Upper lobe of left lung (tissue), 6 donors: Measurements from ENCODE around the gene RIMBP2. TPM values are rescaled to one million over a fixed set of nuclear protein-coding genes. Genes with fewer than 3 reads are reported as not detected.

Experiments
- ATAC-seq, 2 donors: fragments of 200-7000 bp; cut with Tn5 transposase; one replicate each; pipeline ENCODE4 v1.9.1; 2022; ENCODE audit warnings: mild to moderate bottlenecking in 2 of 2, moderate library complexity in 2 of 2; ENCODE audit not compliant: low FRiP score in 2 of 2
- DNase-seq, 2 donors: peaks; one replicate each; pipeline ENCODE4 v3.0.0-alpha.2; 2019 to 2020
- H3K27ac ChIP-seq, 4 donors: fragments of 200-600 bp; sonication (generic); one replicate each; pipeline ENCODE4 v1.5.1; 2016 to 2019
- H3K27me3 ChIP-seq, 4 donors: fragments of 200-600 bp; sonication (generic); one replicate each; pipeline ENCODE4 v1.5.1; 2017 to 2019
- H3K36me3 ChIP-seq, 4 donors: fragments of 200-600 bp; sonication (generic); one replicate each; pipeline ENCODE4 v1.5.1; 2016 to 2019
- H3K4me1 ChIP-seq, 4 donors: fragments of 200-600 bp; sonication (generic); one replicate each; pipeline ENCODE4 v1.5.1; 2018 to 2019
- H3K4me3 ChIP-seq, 4 donors: fragments of 200-600 bp; sonication (generic); one replicate each; pipeline ENCODE4 v1.5.1; 2017 to 2019; ENCODE audit warnings: mild to moderate bottlenecking in 2 of 4, moderate library complexity in 1 of 4
- H3K9me3 ChIP-seq, 4 donors: fragments of 200-600 bp; sonication (generic); one replicate each; pipeline ENCODE4 v1.5.1; 2018 to 2019
- EP300 ChIP-seq, 4 donors: sonication (generic); formaldehyde crosslinking; IDR thresholded peaks; one replicate each; pipeline ENCODE4 v1.5.1; 2017; ENCODE audit warnings: antibody characterized with exemption in 4 of 4, control low read depth in 2 of 4
- POLR2A ChIP-seq, 4 donors: fragments of 450-650 bp; IDR thresholded peaks; one replicate each; pipeline ENCODE4 v1.5.1; 2016 to 2017; ENCODE audit warnings: antibody characterized with exemption in 4 of 4, mild to moderate bottlenecking in 2 of 4
- POLR2AphosphoS5 ChIP-seq, 2 donors: sonication (generic); formaldehyde crosslinking; IDR thresholded peaks; one replicate each; pipeline ENCODE4 v1.5.1; 2017; ENCODE audit warnings: antibody characterized with exemption in 2 of 2
- WGBS, 2 donors: methylation state at CpG; one replicate each; pipeline ENCODE4 v1.1.5; 2017 to 2018; 5-methylcytosine and 5-hydroxymethylcytosine counted together
- total RNA-seq, 6 donors: library from RNA; depleted of rRNA in 4 of 6; stranded (reverse); fragments of >200 nt in 4 of 6; gene quantifications; one replicate each; pipeline versions ENCODE4 v1.1.0 to v1.2.1, GENCODE V29; 2016 to 2021
- TF ChIP-seq, protein P1 (sequence below), 6 experiments: fragments of 450-650 bp in 4 of 6; fragments of 200-600 bp in 2 of 6; sonication (generic) in 2 of 6; IDR thresholded peaks; one replicate each; pipeline ENCODE4 v1.5.1; 2016 to 2019; ENCODE audit warnings: antibody characterized with exemption in 6 of 6
- donor health status: DM: no; HTN: no; CAD: no; lungs with moderate emphysema.
- donor health status: DM: no; HTN: yes; CAD: no; lungs with severe emphysema.

Gene RIMBP2
- total RNA-seq, 6 donors from 2014 or later: 0.23 to 3.9 (median 0.44) TPM; not detected in 1

DNA sequence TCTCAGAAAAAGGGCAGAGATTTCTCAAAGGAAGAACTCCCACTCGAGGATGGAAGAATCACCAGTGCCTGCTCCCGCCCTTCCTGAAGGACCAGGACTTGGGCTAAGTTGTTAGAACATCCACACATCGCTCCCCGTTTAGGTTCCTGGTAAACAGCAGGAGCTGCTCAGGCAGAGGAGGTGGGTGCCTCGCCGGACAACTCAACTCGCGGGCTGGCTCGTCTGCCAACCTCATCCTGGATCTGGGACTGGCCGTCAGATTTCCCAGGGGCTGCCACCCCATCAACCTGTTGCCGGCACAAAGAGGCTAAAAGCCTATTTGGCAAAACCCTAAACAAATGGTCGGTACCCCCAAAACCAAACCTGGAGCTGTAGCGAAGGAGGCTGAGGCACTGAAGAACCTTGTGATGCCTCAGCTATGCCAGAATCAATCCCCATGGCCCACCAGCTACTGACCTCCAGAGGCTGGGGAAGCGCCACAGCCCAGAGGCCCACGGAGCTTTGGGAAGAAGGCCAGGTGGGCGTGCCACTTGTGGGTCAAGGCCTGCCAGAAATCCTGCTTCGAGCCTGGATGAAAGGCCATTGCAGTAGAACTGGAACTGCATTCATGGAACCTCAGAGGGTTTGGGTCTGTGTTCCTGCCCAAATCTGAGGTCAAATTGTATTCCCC, 42.9 kb downstream of the RIMBP2 start:
- TF ChIP-seq POLR2A (IDR thresholded peaks at IDR 0.05): no peak
- TF ChIP-seq POLR2AphosphoS5 (IDR thresholded peaks at IDR 0.05): no peak
- no peak for TF ChIP-seq EP300 (IDR thresholded peaks at IDR 0.05)
- TF ChIP-seq, protein P1, sequence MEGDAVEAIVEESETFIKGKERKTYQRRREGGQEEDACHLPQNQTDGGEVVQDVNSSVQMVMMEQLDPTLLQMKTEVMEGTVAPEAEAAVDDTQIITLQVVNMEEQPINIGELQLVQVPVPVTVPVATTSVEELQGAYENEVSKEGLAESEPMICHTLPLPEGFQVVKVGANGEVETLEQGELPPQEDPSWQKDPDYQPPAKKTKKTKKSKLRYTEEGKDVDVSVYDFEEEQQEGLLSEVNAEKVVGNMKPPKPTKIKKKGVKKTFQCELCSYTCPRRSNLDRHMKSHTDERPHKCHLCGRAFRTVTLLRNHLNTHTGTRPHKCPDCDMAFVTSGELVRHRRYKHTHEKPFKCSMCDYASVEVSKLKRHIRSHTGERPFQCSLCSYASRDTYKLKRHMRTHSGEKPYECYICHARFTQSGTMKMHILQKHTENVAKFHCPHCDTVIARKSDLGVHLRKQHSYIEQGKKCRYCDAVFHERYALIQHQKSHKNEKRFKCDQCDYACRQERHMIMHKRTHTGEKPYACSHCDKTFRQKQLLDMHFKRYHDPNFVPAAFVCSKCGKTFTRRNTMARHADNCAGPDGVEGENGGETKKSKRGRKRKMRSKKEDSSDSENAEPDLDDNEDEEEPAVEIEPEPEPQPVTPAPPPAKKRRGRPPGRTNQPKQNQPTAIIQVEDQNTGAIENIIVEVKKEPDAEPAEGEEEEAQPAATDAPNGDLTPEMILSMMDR (IDR thresholded peaks at IDR 0.05): no peak
- no peaks in the 10 kb centered on the region for H3K4me1 ChIP-seq
- no peaks in the 10 kb centered on the region for H3K36me3 ChIP-seq
- H3K27ac ChIP-seq: no peak overlapping the region
- peak in 1 of 2 donors; percentile 32 for DNase-seq
- ATAC-seq: no peak
- H3K4me3 ChIP-seq: no peak overlapping the region
- WGBS, 2 donors: 75 to 76% methylated on average over 15 to 17 of the region's 17 CpGs
- H3K27me3 ChIP-seq: no peaks in the 10 kb centered on the region
- no peaks in the 10 kb centered on the region for H3K9me3 ChIP-seq

DNA sequence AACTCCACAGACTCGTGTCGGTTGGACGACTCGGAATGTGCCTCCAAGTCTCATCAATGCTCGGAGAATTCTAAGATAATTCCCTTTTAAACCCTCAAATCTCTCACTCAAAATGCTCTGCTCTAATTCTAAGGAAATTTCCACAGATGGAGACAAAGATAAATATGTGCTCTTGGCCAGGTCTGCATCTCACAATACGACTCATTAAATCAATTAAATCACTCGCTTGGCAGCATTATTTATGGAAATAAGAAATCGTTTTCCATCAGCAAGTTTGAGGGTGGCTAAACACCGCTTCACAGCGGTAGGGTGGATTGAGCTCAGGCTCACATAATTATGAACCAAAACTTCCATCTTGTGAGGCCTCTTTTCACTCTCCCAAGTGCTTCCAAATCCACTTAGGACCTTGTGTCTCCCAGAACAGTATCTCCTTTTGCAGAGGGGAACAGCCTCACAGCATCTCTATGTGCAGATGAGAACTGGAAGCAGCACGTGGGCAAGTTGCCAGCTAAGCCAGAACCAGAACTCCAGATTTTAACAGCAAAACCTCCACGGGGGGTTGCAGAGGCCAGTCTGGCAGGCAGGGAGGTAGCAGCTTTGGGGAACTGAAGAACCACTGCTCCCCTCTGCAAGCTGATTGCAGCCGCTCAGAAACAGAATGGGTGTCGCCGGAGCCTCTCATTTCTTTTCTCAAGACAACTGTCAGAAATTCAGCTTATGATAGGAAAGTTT, 43.8 kb downstream of the RIMBP2 start:
- whole genome bisulfite sequencing, 2 donors: 70 to 73% methylated on average over 15 of the region's 15 CpGs

DNA sequence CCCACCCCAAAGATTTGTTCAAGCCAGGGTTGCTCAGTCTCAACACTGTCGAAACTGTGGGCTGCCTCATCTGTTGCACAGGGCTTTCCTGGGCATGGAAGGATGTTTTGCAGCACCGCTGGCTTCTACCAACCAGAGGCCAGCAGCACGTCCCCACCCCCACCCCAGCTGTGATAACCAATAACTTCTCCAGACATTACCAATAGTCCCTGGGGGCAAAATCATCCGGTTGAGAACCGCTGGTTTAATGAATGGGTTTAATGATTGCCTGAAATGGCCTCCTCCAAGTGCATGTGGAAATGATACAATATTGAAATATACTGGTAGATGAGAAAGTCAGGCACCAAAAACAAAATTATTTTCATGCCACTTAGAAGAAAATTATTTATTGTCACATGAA, 44.5 kb downstream of the RIMBP2 start:
- Histone ChIP-seq H3K4me3 (no peak overlapping the region), H3K4me1 (no peaks in the 10 kb centered on the region), H3K9me3 (peaks cover 0 to 5% (median 0%) of the 10 kb centered on the region in 4 donors), H3K27me3 (no peaks in the 10 kb centered on the region), H3K27ac (no peak overlapping the region), H3K36me3 (no peaks in the 10 kb centered on the region)
- ATAC-seq: no peak
- WGBS, 2 donors: 75 to 88% methylated on average over 5 of the region's 5 CpGs
- DNase-seq: no peak
- TF ChIP-seq, protein P1 (IDR thresholded peaks at IDR 0.05): no peak
- TF ChIP-seq POLR2A (IDR thresholded peaks at IDR 0.05) (no peak), EP300 (IDR thresholded peaks at IDR 0.05) (no peak), POLR2AphosphoS5 (IDR thresholded peaks at IDR 0.05) (no peak)

More for the DNA sequence above, 43.8 kb downstream of the RIMBP2 start:
- Histone ChIP-seq H3K9me3 (peaks cover 0 to 5% (median 0%) of the 10 kb centered on the region in 4 donors), H3K4me1 (no peaks in the 10 kb centered on the region), H3K27ac (no peak overlapping the region), H3K4me3 (no peak overlapping the region), H3K36me3 (no peaks in the 10 kb centered on the region), H3K27me3 (no peaks in the 10 kb centered on the region)
- DNase-seq (no peak), ATAC-seq (no peak)
- no peak for TF ChIP-seq POLR2AphosphoS5 (IDR thresholded peaks at IDR 0.05)
- TF ChIP-seq EP300 (IDR thresholded peaks at IDR 0.05): no peak
- TF ChIP-seq POLR2A (IDR thresholded peaks at IDR 0.05): no peak

DNA sequence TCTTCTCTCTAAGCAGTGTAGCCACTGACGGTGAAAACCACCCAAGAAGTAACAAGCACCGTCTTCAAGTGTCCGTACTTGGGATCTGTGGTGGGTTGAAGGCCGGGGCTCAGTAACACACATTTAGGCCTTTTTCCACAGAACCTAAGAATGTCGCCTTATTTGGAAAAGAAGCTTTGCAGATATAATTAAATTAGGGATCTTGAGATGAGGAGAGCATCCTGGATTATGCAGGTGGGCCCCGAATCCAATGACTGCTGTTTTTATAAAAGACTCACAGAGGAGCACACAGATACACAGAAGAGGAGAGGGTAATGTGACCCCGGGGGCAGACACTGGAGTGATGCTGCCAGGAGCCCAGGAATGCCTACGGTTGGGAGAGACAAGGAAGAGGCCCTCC, 46.3 kb downstream of the RIMBP2 start:
- WGBS, 2 donors: 74 to 81% methylated on average over 8 of the region's 8 CpGs
- H3K27me3 ChIP-seq: no peaks in the 10 kb centered on the region
- peaks cover 0 to 5% (median 0%) of the 10 kb centered on the region in 4 donors for H3K9me3 ChIP-seq
- no peak overlapping the region for H3K27ac ChIP-seq
- no peaks in the 10 kb centered on the region for H3K36me3 ChIP-seq
- no peak overlapping the region for H3K4me3 ChIP-seq
- ATAC-seq (no peak), DNase-seq (no peak)
- H3K4me1 ChIP-seq: no peaks in the 10 kb centered on the region
- no peak for TF ChIP-seq POLR2A (IDR thresholded peaks at IDR 0.05)
- no peak for TF ChIP-seq POLR2AphosphoS5 (IDR thresholded peaks at IDR 0.05)
- TF ChIP-seq, protein P1 (IDR thresholded peaks at IDR 0.05): no peak
- TF ChIP-seq EP300 (IDR thresholded peaks at IDR 0.05): no peak

DNA sequence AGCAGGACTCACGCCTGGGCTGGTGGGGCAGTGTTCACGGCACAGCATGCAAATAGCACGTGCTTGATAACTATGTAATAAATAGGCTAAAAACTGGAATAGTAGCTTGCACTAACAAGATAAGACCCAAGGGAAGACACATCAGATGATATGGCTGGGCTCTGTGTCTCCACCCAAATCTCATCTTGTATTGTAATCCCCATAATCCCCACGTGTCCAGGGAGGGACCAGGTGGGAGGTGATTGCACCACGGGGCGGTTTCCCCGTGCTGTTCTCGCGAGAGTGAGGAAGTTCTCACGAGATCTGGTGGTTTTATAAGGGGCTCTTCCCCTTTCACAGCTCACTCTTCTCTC, 46.9 kb downstream of the RIMBP2 start:
- Histone ChIP-seq H3K27me3 (no peaks in the 10 kb centered on the region), H3K4me1 (no peaks in the 10 kb centered on the region), H3K9me3 (peaks cover 0 to 5% (median 0%) of the 10 kb centered on the region in 4 donors), H3K36me3 (no peaks in the 10 kb centered on the region), H3K27ac (no peak overlapping the region), H3K4me3 (no peak overlapping the region)
- 72 to 82% methylated on average over 10 of the region's 10 CpGs for WGBS, 2 donors
- no peak for TF ChIP-seq POLR2A (IDR thresholded peaks at IDR 0.05)
- TF ChIP-seq POLR2AphosphoS5 (IDR thresholded peaks at IDR 0.05): no peak
- ATAC-seq: no peak
- DNase-seq: no peak
